Measurements from ENCODE around the gene PYGB. TPM values are rescaled to one million over a fixed set of nuclear protein-coding genes. Genes with fewer than 3 reads are reported as not detected.
A peak's percentile ranks its signal among the peaks of the same experiment; 100 is the strongest.

PYGB gene
- total RNA-seq, 1 experiment from 2014 or later, result 220 TPM

GRCh38 chr20:25338112-25339023, 90.5 kb downstream of the PYGB start:
- Histone ChIP-seq H3K36me3 (ENCODE audit: control insufficient read depth, insufficient read depth, low read length) (no peaks in the 10 kb centered on the region), H3K4me3 (ENCODE audit: low read depth in 2 of 2, low read length in 2 of 2) (no peak overlapping the region), H3K4me1 (ENCODE audit: control insufficient read depth, insufficient read depth, low read length) (peaks cover 25% of the 10 kb centered on the region), H3K27me3 (ENCODE audit: control insufficient read depth, insufficient read depth, low read length) (no peaks in the 10 kb centered on the region), H3K27ac (ENCODE audit: low read length) (peak overlapping the region; percentile 13; the same call in 1 of the 2 replicates), H3K9me3 (ENCODE audit: control insufficient read depth, insufficient read depth, low read depth, low read length) (no peaks in the 10 kb centered on the region)
- ChIA-PET POLR2A (no interaction called here), CTCF (interaction anchor here (3.1 kb wide), 1 partner anchor 60 kb away, joined by 25 read pairs; no protein-coding TSS in a partner anchor)
- in situ Hi-C loops (cut with HindIII; ENCODE audit: low pct_unique_long_range_greater_than_20kb, low sequenced_read_pairs) (no loop called here), intact Hi-C loops (cut with micrococcal nuclease; ENCODE audit: unreplicated experiment) (no loop called here)
- no peak for DNase-seq (ENCODE audit: low read depth, low spot score)
- ATAC-seq, result peak; percentile 74
- no TSS peak for BruUV-seq (replicated peaks)
- TF ChIP-seq, protein P1, sequence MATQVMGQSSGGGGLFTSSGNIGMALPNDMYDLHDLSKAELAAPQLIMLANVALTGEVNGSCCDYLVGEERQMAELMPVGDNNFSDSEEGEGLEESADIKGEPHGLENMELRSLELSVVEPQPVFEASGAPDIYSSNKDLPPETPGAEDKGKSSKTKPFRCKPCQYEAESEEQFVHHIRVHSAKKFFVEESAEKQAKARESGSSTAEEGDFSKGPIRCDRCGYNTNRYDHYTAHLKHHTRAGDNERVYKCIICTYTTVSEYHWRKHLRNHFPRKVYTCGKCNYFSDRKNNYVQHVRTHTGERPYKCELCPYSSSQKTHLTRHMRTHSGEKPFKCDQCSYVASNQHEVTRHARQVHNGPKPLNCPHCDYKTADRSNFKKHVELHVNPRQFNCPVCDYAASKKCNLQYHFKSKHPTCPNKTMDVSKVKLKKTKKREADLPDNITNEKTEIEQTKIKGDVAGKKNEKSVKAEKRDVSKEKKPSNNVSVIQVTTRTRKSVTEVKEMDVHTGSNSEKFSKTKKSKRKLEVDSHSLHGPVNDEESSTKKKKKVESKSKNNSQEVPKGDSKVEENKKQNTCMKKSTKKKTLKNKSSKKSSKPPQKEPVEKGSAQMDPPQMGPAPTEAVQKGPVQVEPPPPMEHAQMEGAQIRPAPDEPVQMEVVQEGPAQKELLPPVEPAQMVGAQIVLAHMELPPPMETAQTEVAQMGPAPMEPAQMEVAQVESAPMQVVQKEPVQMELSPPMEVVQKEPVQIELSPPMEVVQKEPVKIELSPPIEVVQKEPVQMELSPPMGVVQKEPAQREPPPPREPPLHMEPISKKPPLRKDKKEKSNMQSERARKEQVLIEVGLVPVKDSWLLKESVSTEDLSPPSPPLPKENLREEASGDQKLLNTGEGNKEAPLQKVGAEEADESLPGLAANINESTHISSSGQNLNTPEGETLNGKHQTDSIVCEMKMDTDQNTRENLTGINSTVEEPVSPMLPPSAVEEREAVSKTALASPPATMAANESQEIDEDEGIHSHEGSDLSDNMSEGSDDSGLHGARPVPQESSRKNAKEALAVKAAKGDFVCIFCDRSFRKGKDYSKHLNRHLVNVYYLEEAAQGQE (IDR thresholded peaks at IDR 0.05; ENCODE audit: insufficient read depth in 1 of 2, low read depth in 2 of 2, low read length in 1 of 2), result no peak
- TF ChIP-seq CTCF (IDR thresholded peaks at IDR 0.05), result peak; percentile 22; the same call in 1 of the 2 replicates

GRCh38 chr20:25339608-25340007, 91.7 kb downstream of the PYGB start:
- Histone ChIP-seq H3K9me3 (ENCODE audit: control insufficient read depth, insufficient read depth, low read depth, low read length) (no peaks in the 10 kb centered on the region), H3K27me3 (ENCODE audit: control insufficient read depth, insufficient read depth, low read length) (no peaks in the 10 kb centered on the region), H3K4me1 (ENCODE audit: control insufficient read depth, insufficient read depth, low read length) (peaks cover 27% of the 10 kb centered on the region), H3K36me3 (ENCODE audit: control insufficient read depth, insufficient read depth, low read length) (no peaks in the 10 kb centered on the region), H3K4me3 (ENCODE audit: low read depth in 2 of 2, low read length in 2 of 2) (no peak overlapping the region), H3K27ac (ENCODE audit: low read length) (no peak overlapping the region)
- no peak for DNase-seq (ENCODE audit: low read depth, low spot score)
- CTCF ChIA-PET, result interaction anchor here (0.7 kb wide), 1 partner anchor 11 kb away, joined by 4 read pairs; no protein-coding TSS in a partner anchor
- intact Hi-C loops (cut with micrococcal nuclease; ENCODE audit: unreplicated experiment), result no loop called here
- no peak for ATAC-seq
- POLR2A ChIA-PET, result no interaction called here
- TF ChIP-seq CTCF (IDR thresholded peaks at IDR 0.05), result no peak
- TF ChIP-seq TCF7L2 (IDR thresholded peaks at IDR 0.05; ENCODE audit: low read depth, low read length), result no peak
- TF ChIP-seq, protein P1 (IDR thresholded peaks at IDR 0.05; ENCODE audit: insufficient read depth in 1 of 2, low read depth in 2 of 2, low read length in 1 of 2), result no peak
- TF ChIP-seq SIN3A (IDR thresholded peaks at IDR 0.05; ENCODE audit: borderline replicate concordance, insufficient read depth, low read depth, low read length), result no peak
- TF ChIP-seq POLR2AphosphoS5 (IDR thresholded peaks at IDR 0.05; ENCODE audit: low read depth, low read length), result no peak
- in situ Hi-C loops (cut with HindIII; ENCODE audit: low pct_unique_long_range_greater_than_20kb, low sequenced_read_pairs), result no loop called here
- BruUV-seq (replicated peaks), result no TSS peak

Data from Panc1 (cell line).